Panc1 (cell line): ENCODE measurements around the gene NEK4.

Experiments
- POLR2AphosphoS5 ChIP-seq: IDR thresholded peaks from 2 replicates; pipeline ENCODE4 v1.6.1; 2012; ENCODE audit warnings: mild to moderate bottlenecking, low read depth, low read length, moderate library complexity
- SIN3A ChIP-seq: IDR thresholded peaks from 2 replicates; pipeline ENCODE4 v1.6.1; 2012; ENCODE audit warnings: low read depth, mild to moderate bottlenecking, low read length, moderate library complexity, borderline replicate concordance; ENCODE audit not compliant: insufficient read depth
- TCF7L2 ChIP-seq: IDR thresholded peaks from 2 replicates; pipeline ENCODE4 v1.6.1; 2011; ENCODE audit warnings: mild to moderate bottlenecking, low read depth, low read length, inconsistent platforms
- TF ChIP-seq, protein P1 (sequence below): fragments of 450-650 bp; IDR thresholded peaks from 2 replicates; pipeline ENCODE4 v1.5.1; 2017; ENCODE audit warnings: mild to moderate bottlenecking
- TF ChIP-seq, protein P2 (sequence below), 2 experiments: IDR thresholded peaks; 2 replicates each; pipeline ENCODE4 v1.6.1; 2011 to 2012; ENCODE audit warnings: low read depth in 2 of 2, control low read depth in 1 of 2, low read length in 1 of 2, mild to moderate bottlenecking in 1 of 2, moderate library complexity in 1 of 2; ENCODE audit not compliant: insufficient read depth in 1 of 2

DNA sequence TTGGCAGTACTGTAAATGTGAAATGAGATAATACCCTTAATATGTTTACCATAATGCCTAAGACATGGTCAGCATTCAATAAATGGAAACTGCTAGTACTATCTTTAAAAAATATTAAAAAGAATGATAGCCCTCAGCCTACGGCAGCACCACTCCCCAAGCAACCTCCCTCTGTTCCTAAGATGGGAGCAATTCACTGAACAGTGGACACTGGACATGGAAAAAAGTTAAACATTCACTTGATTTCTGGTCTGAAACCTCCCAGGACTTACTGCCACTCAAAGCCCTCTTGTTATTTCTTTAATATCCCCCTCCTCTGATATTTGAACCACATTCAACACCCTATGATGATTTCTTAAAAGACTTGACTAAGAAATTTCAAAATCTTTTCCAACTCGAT lies 27.0 kb downstream of the NEK4 start:
- TF ChIP-seq, protein P1, sequence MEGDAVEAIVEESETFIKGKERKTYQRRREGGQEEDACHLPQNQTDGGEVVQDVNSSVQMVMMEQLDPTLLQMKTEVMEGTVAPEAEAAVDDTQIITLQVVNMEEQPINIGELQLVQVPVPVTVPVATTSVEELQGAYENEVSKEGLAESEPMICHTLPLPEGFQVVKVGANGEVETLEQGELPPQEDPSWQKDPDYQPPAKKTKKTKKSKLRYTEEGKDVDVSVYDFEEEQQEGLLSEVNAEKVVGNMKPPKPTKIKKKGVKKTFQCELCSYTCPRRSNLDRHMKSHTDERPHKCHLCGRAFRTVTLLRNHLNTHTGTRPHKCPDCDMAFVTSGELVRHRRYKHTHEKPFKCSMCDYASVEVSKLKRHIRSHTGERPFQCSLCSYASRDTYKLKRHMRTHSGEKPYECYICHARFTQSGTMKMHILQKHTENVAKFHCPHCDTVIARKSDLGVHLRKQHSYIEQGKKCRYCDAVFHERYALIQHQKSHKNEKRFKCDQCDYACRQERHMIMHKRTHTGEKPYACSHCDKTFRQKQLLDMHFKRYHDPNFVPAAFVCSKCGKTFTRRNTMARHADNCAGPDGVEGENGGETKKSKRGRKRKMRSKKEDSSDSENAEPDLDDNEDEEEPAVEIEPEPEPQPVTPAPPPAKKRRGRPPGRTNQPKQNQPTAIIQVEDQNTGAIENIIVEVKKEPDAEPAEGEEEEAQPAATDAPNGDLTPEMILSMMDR, result no peak
- TF ChIP-seq, protein P2, sequence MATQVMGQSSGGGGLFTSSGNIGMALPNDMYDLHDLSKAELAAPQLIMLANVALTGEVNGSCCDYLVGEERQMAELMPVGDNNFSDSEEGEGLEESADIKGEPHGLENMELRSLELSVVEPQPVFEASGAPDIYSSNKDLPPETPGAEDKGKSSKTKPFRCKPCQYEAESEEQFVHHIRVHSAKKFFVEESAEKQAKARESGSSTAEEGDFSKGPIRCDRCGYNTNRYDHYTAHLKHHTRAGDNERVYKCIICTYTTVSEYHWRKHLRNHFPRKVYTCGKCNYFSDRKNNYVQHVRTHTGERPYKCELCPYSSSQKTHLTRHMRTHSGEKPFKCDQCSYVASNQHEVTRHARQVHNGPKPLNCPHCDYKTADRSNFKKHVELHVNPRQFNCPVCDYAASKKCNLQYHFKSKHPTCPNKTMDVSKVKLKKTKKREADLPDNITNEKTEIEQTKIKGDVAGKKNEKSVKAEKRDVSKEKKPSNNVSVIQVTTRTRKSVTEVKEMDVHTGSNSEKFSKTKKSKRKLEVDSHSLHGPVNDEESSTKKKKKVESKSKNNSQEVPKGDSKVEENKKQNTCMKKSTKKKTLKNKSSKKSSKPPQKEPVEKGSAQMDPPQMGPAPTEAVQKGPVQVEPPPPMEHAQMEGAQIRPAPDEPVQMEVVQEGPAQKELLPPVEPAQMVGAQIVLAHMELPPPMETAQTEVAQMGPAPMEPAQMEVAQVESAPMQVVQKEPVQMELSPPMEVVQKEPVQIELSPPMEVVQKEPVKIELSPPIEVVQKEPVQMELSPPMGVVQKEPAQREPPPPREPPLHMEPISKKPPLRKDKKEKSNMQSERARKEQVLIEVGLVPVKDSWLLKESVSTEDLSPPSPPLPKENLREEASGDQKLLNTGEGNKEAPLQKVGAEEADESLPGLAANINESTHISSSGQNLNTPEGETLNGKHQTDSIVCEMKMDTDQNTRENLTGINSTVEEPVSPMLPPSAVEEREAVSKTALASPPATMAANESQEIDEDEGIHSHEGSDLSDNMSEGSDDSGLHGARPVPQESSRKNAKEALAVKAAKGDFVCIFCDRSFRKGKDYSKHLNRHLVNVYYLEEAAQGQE (IDR thresholded peaks at IDR 0.05; ENCODE audit: insufficient read depth in 1 of 2, low read depth in 2 of 2, low read length in 1 of 2), result no peak
- no peak for TF ChIP-seq SIN3A
- no peak for TF ChIP-seq POLR2AphosphoS5
- TF ChIP-seq TCF7L2, result no peak
